Middle frontal gyrus (tissue), 1 donor: Measurements from ENCODE around the gene SPAG4.
A peak's percentile ranks its signal among the peaks of the same experiment; 100 is the strongest.

Source experiments
- DNase-seq: peaks from one replicate; pipeline ENCODE4 v3.0.0-alpha.2; 2015; ENCODE audit warnings: low spot score; ENCODE audit errors: extremely low spot score

The SPAG4 gene, protein sequence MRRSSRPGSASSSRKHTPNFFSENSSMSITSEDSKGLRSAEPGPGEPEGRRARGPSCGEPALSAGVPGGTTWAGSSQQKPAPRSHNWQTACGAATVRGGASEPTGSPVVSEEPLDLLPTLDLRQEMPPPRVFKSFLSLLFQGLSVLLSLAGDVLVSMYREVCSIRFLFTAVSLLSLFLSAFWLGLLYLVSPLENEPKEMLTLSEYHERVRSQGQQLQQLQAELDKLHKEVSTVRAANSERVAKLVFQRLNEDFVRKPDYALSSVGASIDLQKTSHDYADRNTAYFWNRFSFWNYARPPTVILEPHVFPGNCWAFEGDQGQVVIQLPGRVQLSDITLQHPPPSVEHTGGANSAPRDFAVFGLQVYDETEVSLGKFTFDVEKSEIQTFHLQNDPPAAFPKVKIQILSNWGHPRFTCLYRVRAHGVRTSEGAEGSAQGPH

DNA sequence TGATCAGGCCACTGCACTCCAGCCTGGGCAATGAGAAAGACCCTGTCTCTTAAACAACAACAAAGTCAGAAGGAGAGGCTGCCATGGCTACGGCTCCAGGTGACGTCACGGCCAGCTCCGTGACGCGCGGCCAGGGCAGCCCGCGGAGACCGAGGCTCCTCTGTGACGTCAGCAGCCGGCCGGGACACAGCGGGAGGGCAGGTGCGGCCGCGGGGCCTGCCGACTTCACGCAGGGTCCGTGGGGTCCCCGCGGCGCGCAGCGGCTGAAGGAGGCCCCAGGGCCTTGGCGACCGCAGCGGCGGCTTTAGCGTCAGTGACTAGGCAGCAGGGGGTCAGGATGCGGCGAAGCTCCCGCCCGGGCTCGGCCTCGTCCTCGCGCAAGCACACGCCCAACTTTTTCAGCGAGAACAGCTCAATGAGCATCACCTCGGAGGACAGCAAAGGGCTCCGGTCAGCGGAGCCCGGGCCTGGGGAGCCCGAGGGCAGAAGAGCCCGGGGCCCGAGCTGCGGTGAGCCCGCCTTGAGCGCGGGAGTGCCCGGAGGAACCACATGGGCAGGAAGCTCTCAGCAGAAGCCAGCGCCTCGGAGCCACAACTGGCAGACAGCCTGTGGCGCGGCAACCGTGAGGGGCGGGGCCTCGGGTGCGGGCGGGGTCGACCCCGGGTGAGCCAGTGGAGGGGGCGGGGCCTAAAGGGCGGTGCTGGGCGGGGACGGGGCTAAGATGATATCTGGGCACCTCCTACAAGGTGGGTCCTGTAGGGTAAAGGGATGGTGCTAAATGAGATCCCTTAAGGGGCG is at the start of gene SPAG4:
Gene SPAG4 (plus strand): TSS at position 163 of the 798 bp plus-strand sequence. CDS start 175 bp downstream, at position 338.
- DNase-seq = peak; percentile 78

DNA sequence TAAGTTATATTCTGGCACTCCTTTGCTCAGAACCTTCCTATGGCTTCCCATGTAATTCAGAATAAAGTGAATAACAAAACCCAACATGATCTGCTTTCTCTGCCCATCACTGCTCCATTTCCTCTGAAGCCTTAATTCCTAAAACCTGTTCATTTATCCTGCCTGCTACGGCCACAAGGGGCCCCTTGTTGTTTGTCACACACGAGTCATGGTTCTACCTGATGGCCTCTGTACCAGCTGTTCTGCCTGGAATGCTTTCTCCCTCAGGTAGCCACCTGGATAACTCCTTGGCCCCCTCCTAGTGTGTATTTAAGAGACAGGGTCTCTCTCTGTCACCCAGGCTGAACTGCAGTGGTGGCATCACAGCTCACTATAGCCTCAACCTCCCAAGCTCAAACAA is 47.0 kb upstream of the SPAG4 start:
- no peak for DNase-seq

DNA sequence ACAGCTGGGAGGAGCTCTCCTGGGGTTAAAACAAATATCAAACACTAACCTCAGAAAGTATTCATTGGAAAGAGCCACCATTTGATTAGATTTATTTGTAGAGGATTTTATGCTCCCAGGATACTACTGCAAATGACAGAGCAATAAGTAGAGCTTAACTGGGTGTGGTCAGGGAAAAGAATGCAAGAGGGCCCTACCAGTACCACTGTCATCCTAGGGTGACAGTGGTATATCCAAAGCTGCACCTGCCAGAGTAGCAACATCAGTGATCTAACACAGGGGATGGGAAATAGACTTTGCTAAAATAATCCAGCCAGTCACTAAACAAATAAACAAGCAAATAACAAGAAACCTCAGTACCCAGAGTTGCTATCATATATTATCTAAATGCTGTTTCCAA is 44.1 kb upstream of the SPAG4 start:
- DNase-seq = no peak

DNA sequence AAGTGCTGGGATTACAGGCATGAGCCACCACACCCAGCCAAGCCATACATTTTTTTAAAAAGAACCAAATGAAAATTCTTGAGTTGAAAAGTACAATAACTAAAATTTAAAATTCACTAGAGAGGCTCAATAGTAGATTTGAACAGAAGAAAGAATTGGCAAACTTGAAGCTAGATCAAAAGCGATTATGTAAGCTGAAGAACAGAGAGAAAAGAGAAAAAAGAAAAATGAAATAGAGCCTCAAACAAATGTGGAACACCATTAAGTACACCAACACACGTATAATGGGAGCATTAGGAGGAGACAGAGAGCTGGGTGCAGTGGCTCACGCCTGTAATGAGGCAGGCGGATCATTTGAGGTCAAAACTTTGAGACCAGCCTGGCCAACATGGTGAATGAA is 42.8 kb upstream of the SPAG4 start:
- no peak for DNase-seq

DNA sequence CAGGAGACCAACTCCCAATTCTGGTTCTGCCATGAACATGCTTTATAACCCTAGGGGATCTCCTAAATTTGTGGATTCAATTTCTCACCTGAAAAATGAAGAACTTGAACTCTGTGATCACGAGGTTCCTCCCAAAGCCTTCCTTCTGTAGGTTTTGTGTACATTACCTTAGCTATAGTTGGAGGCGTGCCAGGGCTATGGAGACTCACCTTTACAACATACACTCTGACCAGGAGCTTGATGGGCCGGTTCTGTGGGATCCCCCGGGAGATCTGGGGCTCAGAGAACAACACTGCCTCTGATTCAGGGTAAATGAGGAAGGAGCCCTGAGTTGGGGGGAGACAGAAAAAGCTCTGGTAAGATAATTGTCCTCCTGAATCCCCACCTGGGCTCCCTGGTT is 39.7 kb upstream of the SPAG4 start:
- DNase-seq = no peak

DNA sequence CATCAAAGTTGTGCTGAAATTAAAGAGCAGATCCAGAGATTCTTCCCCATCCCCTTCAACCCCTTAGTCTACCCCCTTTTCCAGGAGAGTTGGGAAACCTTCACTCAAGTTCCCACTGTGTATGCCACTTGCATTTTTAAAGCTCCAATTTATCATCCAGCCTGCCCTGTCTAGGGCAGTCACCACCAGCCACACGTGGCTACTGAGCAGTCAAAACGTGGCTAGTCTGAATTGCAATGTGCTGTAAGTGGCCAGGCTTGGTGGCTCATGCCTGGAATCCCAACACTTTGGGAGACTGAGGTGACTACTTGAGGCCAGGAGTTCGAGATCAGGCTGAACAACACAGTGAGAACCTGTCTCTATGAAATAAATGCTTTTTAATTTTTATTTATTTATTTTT is 38.8 kb upstream of the SPAG4 start:
- no peak for DNase-seq

DNA sequence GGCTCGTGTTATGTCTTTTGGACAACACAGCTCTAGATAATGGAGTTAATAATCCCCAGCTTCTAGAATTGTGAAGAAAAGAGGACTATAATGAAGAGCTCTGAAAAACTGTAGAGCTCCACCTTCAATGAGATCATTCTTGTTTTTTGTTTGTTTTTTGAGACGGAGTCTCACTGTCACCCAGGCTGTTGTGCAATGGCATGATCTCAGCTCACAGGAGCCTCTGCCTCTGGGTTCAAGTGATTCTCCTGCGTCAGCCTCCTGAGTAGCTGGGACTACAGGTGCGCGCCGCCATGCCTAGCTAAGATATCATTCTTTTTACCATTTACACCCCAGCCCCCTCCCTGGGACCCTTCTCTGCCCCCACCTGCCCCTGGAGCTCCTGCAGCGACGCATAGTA is 37.2 kb upstream of the SPAG4 start:
- DNase-seq = no peak

DNA sequence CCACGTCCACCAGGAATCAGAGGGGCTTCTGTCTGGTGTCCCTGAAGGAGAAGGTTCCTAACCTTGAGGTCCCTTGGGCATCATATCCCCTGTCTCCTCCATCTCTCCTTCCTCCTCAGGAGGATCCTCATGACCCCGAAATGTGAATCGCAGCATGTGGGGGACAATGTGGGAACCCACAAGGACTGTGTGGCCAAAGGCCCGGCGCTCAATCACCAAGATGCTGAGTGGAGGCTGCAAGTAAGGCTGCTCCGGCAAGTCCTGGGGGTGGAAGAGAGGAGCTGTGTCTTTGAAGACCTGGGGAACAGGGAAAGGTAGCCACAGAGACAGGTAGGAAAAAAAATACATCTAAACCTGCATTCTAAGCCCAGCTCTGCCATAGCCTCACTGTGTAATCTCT is 36.4 kb upstream of the SPAG4 start:
- no peak for DNase-seq

DNA sequence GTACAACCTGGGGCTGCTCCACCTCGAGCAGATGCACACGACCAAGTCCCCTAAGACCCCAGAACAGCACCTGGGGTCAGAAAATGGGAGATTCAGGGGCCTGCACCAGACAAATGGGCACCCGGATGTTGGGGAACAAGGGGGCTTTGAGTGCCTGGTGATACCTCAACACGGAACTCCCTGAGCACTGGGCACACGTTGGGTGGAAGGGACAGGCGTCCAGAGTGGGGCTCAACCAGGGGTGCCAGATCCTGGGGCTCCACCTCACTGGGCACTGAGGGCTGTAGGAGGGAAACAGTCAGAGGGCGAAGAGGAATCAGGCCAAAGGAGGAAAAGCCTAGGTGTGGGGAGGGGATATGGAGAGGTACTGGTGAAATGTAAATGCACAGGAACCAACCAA is 33.5 kb upstream of the SPAG4 start:
- no peak for DNase-seq

DNA sequence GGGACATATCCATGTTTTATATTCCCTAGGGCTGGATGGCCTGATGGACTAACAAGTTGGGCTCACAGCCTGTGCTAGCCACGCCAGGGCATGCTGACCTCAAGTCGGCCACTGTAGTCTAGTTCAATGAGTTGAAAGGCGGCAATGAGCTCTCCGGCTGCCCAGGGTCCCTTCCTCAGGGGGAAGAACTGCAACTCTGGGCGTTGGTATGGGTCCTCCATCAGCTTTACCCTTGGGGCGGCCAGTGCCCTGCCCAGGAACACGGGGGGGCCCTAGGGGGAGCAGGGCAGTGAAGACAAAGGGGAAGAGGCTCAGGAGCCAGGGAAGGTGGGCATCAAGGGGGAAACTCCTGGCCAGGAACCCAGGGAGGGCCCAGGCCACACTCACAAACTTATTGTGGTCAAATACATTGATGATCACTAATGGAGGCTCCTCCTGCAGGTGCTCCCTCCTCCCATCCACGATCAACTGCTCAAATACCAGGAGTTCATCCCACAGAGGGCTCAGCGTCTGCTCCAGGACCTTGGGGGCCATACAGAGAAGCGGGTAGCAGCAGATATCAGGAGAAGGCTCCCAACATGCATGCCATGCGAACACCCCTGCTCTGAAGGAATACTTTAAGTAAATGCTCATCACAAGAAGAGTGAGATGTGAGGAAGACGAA is 32.8 kb upstream of the SPAG4 start:
- no peak for DNase-seq

DNA sequence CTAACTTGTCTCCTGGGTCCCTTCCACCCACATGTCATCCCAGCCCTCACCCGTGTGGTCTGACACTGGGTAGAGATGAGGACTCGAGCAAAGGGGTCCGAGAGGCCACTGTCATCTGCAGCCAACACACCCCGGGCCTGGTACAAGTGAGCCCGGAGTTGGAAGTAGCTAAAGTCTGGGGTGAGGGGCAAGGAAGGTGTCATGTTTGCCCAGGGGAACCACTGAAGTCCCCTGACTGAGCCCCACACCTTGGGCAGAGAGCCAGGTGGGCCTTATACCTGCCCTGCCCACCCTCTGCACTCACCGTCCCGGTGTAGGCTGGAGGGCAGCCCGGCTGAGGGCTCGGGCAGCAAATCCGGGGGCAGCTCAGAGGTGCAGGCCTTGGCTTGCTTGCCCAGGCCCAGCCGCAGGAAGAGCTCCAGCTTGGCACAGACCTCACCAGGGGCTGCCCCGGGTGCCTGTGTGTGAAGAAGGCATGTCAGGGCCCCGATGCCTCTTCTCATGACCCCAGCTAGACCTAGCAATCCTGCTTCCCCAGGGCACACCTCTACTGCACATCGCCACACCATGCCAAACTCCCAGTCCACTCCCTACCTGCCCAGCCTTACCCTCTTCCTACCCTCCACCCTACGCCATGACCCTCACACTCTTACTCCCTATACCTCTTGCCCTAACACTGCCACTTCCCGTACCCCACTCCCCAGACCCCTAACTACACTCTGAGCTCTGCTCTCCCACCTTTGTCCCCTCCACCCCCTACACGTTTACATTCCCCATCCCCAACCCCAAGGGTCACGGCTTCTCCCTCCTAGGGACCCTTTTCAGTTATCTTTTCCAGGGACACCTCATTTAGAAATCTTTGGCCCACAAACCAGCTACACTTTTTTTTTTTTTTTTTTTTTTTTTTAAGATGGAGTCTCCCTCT is 31.7 kb upstream of the SPAG4 start:
- DNase-seq = no peak

DNA sequence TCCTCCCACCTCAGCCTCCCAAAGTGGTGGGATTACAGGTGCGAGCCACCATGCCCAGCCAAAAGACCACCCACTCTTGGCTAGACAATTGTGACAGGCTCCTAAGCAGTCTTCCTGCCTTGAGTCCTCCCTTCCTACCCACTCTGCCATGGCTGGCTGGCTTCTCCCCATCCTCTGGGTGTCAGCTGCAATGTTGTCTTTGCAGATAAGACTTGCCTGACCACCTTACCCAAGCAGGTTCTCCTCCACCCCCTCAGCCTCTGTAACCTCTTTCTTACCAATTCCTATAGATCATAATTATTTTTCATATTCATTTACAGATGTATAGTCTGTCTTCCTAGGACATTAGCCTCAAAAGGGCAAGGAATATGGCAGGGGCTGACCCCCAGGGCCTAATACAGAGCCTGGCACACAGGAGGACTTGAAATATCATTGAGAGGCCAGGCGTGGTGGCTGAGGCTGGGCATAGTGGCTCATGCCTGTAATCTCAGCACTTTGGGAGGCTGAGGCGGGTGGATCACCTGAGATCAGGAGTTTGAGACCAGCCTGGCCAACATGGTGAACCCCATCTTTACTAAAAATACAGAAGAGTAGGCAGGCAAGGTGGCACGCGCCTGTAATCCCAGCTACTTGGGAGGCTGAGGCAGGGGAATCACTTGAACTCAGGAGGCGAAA is 28.7 kb upstream of the SPAG4 start:
- DNase-seq = no peak

DNA sequence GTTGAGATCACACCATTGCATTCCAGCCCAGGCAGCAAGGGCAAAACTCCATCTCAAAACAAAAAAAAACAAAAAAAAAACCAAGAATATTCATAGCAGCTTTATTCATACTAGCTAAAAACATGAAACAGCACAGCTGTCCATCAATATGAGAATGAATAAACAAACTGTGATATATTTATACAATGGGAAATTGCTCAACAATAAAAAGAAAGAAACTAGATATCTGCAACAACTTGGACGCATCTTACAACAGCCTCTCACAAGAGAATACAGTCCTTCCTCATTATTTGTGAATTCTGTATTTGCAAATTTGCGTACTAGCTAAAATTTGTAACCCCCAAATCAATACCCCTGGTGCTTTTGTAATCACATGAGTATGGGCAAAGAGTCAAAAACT is 28.2 kb upstream of the SPAG4 start:
- DNase-seq = no peak

DNA sequence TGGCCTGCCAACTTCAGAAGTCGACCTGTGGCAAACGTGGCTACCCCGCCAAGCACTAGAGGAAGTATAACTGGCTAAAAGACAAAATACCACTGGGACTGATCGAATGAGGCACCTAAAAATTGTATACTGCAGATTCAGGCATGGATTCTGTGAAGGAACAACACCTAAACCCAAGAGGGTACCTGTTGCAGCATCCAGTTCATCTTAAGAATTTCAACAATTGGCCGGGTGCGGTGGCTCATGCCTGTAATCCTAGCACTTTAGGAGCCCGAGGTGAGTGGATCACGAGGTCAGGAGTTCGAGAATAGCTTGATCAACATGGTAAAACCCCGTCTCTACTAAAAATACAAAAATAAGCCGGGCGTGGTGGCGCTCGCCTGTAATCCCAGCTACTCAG is 27.2 kb upstream of the SPAG4 start:
- DNase-seq = no peak

DNA sequence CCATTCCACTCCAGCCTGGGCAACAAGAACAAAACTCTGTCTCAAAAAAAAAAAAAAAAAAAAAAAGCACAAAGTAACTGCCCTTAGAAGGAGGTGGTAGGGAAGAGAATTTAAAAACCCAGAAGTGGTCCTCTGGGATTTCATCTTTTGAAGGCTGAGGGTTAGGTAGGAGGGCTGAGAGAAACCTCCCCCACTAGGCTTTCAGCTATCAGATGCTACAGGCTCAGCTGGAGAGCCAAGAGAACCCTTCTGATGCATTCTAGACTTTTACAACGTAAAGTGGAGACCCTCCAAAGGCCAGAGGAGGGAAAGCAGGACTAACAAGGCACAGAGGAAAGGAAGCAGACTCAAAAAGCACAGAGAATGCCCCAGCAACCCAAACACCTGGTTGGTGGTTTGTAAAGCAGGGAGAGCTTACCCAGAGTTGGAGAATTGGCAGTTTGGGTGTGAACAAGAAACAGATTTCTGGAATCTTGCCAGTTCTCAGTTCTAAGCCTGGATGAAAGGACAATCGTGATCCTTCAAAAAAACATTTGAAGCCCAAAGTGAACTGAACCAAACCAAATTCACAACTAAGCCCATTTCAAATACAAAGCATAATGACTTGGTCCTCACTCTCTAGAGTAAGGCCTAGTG is 23.2 kb upstream of the SPAG4 start:
- DNase-seq = no peak

DNA sequence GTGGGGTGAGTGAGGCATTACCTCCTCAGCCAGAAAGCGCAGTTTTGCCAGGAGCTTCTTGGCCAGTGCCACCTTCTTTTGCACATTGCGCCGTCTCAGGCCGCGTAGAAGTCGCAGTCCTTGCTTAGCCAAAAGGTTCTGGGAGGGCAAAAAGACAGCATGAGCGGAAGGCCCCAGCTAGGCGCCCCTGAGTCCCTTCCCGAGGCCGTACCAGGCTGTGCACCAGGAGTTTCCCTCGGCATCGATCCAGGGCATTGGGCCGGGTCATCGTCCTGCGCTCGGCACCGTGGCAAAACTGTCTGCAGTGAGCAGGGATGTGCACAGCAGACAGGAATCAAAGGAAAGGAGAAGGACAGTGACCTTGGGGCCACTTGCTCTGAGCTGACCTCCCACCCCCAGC is 20.2 kb upstream of the SPAG4 start:
- no peak for DNase-seq

DNA sequence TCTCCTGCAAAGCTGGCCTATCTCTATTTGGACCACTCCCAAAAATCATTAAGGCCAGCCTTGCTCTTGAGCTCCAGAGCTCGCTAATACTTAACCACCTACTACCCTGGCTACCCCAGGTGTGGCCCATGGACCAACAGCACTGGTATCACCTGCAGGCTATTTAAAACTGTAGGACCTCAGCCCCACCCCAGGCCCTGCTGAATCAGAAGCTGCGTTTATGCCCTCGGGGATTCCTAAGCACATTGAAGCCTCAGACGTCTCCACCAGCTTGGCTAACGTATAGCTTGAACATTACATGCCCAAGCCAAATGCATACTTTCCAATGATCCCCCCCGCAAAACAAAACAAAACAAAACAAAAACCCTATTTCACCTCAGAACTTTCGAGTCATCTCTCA is 19.7 kb upstream of the SPAG4 start:
- DNase-seq = no peak

DNA sequence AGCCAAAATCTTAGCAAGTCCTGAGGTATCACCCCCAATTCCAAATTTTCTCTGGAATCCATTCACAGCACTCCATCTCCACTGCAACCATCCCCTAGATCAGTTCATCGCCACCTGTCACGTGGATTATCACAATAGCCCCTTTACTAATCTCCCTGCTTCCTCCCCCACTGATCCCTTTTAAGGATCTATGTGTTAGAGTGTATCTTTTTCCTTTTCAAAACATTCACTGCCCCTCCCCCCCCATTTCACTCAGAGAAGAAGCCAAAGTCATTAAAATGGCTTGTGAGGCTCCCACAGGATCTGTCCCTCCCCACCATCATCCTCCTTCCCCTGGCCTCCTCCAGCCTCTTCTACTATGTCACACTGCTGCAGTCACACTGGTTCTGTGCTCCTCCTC is 18.4 kb upstream of the SPAG4 start:
- DNase-seq = no peak

DNA sequence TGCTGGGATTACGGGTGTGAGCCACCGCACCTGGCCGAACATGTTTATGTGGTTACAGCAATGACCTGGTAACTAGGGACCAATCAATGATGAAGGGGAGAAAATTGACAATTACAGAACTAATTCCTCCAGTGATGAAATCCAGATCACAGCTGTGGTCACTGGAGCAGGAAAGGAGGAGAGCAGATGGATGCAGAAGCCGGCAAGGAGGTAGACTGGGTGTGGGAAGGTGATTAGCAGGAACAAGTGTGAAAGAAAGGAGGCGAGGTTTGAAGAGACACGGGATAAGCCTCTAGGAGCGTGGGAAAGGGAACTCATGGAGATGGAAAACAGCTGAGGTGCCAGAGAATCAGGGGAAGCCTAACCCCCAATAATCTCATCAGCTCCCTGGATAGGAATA is 17.2 kb upstream of the SPAG4 start:
- no peak for DNase-seq
